HCT116 (cell line): ENCODE measurements around the gene DAP.
"Not testable (repeated sequence)": the region's sequence is repeated elsewhere in the genome, so short reads cannot be mapped to it uniquely, and the experiment has no call there.

Source experiments
- ELF1 ChIP-seq: IDR thresholded peaks from 2 replicates; pipeline ENCODE4 v1.6.1; 2012; ENCODE audit warnings: low read depth, borderline replicate concordance
- EZH2 ChIP-seq: fragments of 200-600 bp; sonication (generic); IDR thresholded peaks from 2 replicates; pipeline ENCODE4 v1.6.1; 2017; ENCODE audit warnings: antibody characterized with exemption, mixed run types
- POLR2A ChIP-seq: IDR thresholded peaks from 2 replicates; pipeline ENCODE4 v1.7.0; 2011; ENCODE audit warnings: borderline replicate concordance; ENCODE audit not compliant: insufficient read depth, insufficient read length; ENCODE audit errors: extremely low read depth
- POLR2AphosphoS5 ChIP-seq: IDR thresholded peaks from 2 replicates; pipeline ENCODE4 v1.6.1; 2011; ENCODE audit warnings: mild to moderate bottlenecking, low read depth, low read length, moderate library complexity
- RAD21 ChIP-seq: IDR thresholded peaks from 2 replicates; pipeline ENCODE4 v1.6.1; 2012; ENCODE audit warnings: low read depth, mild to moderate bottlenecking
- SP1 ChIP-seq: IDR thresholded peaks from 2 replicates; pipeline ENCODE4 v1.6.1; 2012; ENCODE audit warnings: low read depth

GRCh38 chr5:10720766-10721165 lies 40.3 kb downstream of the DAP start:
- not testable (repeated sequence) for TF ChIP-seq POLR2AphosphoS5, RAD21, ELF1, EZH2, POLR2A, SP1
